ENCODE data around the gene PDLIM3. TPM values are rescaled to one million over a fixed set of nuclear protein-coding genes. Genes with fewer than 3 reads are reported as not detected.

The PDLIM3 gene, protein sequence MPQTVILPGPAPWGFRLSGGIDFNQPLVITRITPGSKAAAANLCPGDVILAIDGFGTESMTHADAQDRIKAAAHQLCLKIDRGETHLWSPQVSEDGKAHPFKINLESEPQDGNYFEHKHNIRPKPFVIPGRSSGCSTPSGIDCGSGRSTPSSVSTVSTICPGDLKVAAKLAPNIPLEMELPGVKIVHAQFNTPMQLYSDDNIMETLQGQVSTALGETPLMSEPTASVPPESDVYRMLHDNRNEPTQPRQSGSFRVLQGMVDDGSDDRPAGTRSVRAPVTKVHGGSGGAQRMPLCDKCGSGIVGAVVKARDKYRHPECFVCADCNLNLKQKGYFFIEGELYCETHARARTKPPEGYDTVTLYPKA
- total RNA-seq = 0.12 TPM in 1 of 2 replicates, not detected in the other

GRCh38 chr4:185534866-185535611 lies at the start of gene PDLIM3:
Gene PDLIM3, minus strand, starts transcription at chr4:185535507. Its CDS starts 73 bp downstream, at chr4:185535434.

DNA sequence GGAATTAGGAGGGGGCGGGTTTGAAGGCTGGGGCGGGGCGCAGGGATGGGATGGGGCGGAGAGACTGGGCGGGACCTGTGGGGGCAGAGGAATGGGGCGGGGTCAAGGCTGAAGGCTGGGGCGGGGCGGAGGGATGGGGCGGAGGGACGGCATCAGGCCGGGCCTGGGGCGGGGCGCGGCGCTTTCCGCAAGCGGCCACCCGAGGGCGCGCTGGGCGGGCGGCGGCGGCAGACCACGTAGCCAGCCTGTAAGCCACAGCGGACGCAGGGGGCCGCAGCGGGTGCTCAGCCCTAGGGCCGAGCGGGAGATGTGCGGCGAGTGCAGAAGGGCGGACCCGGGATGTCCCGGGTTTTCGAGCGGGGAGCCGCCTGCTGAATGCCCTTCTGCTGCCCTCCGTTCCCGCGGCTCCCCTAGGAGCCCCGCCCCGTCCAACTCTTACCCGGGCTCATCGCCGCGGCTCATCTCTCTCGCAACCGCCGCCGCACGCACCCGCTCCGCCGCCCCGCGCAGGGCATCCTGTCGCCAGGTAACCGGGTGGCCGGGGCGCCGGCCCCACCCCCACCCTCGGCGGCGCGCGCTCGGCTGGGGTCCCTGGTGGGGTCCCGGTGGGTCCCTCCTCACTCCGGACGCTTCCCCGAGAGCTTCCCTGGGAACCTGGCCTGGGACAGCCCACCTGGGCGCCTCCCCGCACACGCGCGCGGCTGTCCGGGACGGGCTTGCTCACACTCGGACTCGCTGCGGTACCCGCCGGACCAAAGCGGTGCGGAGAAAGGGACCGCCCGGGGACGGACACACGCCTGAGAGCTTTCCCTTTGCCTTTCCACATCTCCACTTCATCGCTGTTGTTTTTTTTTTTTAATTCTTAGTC lies 63.8 kb downstream of the PDLIM3 start, which contains the start of gene CCDC110:
Gene CCDC110 (minus strand): TSS at position 499 of the 868 bp plus-strand sequence. CDS start 50 bp downstream, at position 449.

Other genes with a start within 250 kb of the PDLIM3 start
- 0.32 and 0.49 TPM in 2 replicates for gene LRP2BP, start 139.6 kb downstream of the PDLIM3 start, total RNA-seq
- 4.4 and 6.9 TPM in 2 replicates for gene ANKRD37, start 138.7 kb downstream of the PDLIM3 start, total RNA-seq
- gene UFSP2, start 109.5 kb downstream of the PDLIM3 start, total RNA-seq = 35.7 and 40.3 TPM in 2 replicates
- 0.65 TPM in 1 of 2 replicates, not detected in the other for gene CCDC110, start 63.8 kb downstream of the PDLIM3 start, total RNA-seq